Measurements from ENCODE around the gene MYLK4.
A peak's percentile ranks its signal among the peaks of the same experiment; 100 is the strongest.

MYLK4 gene

DNA sequence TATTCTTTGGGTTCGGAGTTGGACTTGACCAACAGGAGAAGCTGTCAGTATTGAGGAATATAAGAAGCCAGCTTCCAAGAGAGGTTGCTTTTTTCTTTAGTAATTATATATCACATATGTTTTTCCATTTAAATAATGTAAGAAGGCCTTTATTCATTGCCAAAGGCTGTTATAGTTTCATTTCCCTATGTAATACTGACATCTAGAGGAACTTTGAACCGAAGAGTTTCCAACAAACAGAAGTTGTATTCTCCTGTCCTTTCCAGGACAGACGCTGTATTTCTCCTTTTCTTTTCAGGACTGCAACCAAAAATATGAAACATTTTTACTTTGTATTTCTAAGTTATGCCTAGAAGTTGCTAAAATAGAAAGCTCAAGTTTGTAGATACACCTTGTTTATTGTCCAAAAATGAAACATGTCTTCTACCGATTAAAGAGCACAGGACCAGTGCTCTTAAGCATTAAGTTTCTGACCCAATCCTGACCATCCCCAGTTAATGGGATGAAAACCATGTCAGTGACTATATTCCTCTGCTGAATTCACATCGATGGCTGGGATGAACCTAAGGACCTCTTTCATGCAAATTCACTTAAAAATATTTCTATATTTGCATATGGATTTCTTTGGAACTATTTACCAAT lies 55.1 kb downstream of the MYLK4 start:
- Mint-ChIP-seq H3K36me3 (ENCODE audit: low read depth) (no peaks in the 10 kb centered on the region), H3K27me3 (ENCODE audit: low read depth) (peaks cover 10% of the 10 kb centered on the region), H3K9me3 (no peaks in the 10 kb centered on the region), H3K27ac (no peak overlapping the region), H3K4me3 (no peak overlapping the region), H3K4me1 (peaks cover 10% of the 10 kb centered on the region)
- TF ChIP-seq, protein P1, sequence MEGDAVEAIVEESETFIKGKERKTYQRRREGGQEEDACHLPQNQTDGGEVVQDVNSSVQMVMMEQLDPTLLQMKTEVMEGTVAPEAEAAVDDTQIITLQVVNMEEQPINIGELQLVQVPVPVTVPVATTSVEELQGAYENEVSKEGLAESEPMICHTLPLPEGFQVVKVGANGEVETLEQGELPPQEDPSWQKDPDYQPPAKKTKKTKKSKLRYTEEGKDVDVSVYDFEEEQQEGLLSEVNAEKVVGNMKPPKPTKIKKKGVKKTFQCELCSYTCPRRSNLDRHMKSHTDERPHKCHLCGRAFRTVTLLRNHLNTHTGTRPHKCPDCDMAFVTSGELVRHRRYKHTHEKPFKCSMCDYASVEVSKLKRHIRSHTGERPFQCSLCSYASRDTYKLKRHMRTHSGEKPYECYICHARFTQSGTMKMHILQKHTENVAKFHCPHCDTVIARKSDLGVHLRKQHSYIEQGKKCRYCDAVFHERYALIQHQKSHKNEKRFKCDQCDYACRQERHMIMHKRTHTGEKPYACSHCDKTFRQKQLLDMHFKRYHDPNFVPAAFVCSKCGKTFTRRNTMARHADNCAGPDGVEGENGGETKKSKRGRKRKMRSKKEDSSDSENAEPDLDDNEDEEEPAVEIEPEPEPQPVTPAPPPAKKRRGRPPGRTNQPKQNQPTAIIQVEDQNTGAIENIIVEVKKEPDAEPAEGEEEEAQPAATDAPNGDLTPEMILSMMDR (IDR thresholded peaks at IDR 0.05; ENCODE audit: unreplicated experiment in 3 of 3): peak; percentile 53 to 63 (median 55)

DNA sequence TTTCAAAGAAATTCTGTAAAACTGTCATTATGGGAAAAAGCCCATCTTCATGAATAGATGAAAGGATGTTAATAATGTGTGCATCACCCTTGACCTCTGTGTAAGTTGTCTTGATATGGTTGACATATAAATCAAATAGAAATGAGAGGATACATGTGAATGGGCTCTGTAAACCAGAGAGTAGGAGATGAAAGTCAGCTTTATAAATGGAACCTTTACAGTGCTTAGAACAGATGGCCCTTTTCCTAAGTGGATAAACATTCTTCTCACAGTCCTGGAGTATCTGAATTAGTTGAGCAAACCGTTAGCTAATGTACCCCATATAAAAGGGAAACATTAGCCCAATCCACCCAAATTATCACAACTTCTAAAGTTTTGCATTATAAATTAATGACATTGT lies 57.5 kb downstream of the MYLK4 start:
- no peaks in the 10 kb centered on the region for H3K9me3 Mint-ChIP-seq
- TF ChIP-seq, protein P1 (IDR thresholded peaks at IDR 0.05; ENCODE audit: unreplicated experiment in 3 of 3): no peak

DNA sequence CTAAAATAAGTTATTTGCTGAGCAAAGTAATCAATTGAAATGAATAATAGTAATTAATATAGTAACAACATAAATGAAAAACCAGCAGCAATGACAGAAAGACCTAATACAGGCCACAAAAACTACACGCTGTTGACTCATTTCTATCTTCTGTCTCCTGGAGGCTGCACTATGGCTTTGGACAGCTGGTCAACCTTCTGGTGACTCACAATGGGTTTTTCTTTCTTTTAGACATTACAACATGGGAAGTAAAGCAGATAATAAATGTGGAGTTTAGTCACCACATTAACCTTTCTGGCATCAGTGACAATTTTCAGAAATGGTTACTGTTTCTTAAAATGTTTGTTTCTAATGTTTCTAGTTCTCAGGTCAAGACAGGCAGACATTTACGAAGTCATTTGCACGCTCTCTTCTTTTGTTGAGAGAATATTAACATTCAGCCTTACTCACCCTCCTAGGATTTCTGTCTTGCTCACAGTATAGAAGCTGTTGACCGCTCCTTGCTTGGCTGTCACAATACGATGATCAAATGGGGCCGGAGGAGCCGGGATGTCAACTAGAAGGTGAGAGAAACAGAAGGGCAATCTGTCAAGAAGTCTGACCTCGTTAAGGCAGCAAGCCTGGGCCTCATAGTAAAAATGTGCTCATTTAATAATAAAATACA lies 62.2 kb downstream of the MYLK4 start:
- TF ChIP-seq, protein P1 (IDR thresholded peaks at IDR 0.05; ENCODE audit: unreplicated experiment in 3 of 3): no peak
- Mint-ChIP-seq H3K27me3 (ENCODE audit: low read depth) (peaks cover 4% of the 10 kb centered on the region), H3K9me3 (peaks cover 6% of the 10 kb centered on the region), H3K4me3 (no peak overlapping the region), H3K36me3 (ENCODE audit: low read depth) (peaks cover 16% of the 10 kb centered on the region), H3K27ac (no peak overlapping the region), H3K4me1 (peaks cover 6% of the 10 kb centered on the region)

More for the DNA sequence above, 57.5 kb downstream of the MYLK4 start:
- no peak overlapping the region for H3K4me3 Mint-ChIP-seq
- no peak overlapping the region for H3K27ac Mint-ChIP-seq
- H3K27me3 Mint-ChIP-seq (ENCODE audit: low read depth): peaks cover 4% of the 10 kb centered on the region
- peaks cover 6% of the 10 kb centered on the region for H3K4me1 Mint-ChIP-seq
- no peaks in the 10 kb centered on the region for H3K36me3 Mint-ChIP-seq (ENCODE audit: low read depth)

DNA sequence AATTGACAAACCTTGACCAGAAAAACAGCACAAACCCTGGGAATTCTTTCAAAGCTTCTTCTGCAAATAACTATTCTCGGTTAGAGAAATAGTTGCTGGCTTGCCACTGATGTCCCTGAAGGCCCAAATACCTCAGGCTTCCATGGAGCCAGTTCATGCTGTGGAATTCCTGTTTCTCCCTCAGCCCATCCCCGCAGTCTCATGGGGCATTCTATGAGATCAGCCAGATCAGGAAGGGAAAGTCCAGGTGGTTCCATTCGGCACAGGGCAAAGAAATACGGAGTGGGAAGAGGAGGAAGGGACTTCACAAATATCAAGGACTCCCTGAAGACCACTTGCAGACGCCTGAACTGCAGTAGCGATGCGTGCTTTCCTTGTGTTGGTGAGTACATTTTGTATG lies 63.3 kb downstream of the MYLK4 start:
- no peak overlapping the region for H3K4me3 Mint-ChIP-seq
- no peak overlapping the region for H3K27ac Mint-ChIP-seq
- no peaks in the 10 kb centered on the region for H3K4me1 Mint-ChIP-seq
- H3K36me3 Mint-ChIP-seq (ENCODE audit: low read depth): peaks cover 16% of the 10 kb centered on the region
- H3K9me3 Mint-ChIP-seq: peaks cover 6% of the 10 kb centered on the region
- H3K27me3 Mint-ChIP-seq (ENCODE audit: low read depth): peaks cover 4% of the 10 kb centered on the region
- TF ChIP-seq, protein P1 (IDR thresholded peaks at IDR 0.05; ENCODE audit: unreplicated experiment in 3 of 3): no peak

DNA sequence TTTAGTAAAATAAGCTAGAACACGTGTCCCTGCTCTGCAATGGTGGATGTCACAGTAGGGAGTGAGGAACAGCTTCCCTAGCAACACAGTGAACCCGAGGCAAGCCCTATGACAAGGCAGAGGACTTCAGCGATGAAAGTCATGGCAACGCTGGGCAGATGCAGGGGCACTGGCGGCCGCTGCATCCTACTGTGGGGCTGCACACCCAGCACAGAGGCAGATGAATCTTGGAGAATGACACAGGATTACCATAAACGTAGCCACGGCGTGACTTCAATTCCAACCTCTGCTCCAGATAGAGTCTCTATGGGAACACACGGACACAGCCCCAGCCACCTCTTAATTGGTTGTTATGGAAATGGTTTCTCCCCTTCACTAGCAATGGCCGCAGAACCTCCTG lies 64.2 kb downstream of the MYLK4 start:
- H3K4me3 Mint-ChIP-seq: no peak overlapping the region
- H3K4me1 Mint-ChIP-seq: peaks cover 8% of the 10 kb centered on the region
- H3K27me3 Mint-ChIP-seq (ENCODE audit: low read depth): peaks cover 4% of the 10 kb centered on the region
- H3K36me3 Mint-ChIP-seq (ENCODE audit: low read depth): peaks cover 16% of the 10 kb centered on the region
- no peak overlapping the region for H3K27ac Mint-ChIP-seq
- TF ChIP-seq, protein P1 (IDR thresholded peaks at IDR 0.05; ENCODE audit: unreplicated experiment in 3 of 3): no peak
- peaks cover 6% of the 10 kb centered on the region for H3K9me3 Mint-ChIP-seq
